MG63 (cell line): ENCODE results near the gene ABHD17B. TPM values are rescaled to one million over a fixed set of nuclear protein-coding genes. Genes with fewer than 3 reads are reported as not detected.

Source experiments
- DNase-seq: peaks from one replicate; pipeline ENCODE4 v3.0.0-alpha.2; 2020
- H3K27me3 ChIP-seq: fragments of 250-450 bp; sonication (Bioruptor Pico); 2 replicates; pipeline ENCODE4 v1.5.1; 2020; ENCODE audit warnings: mild to moderate bottlenecking, moderate library complexity
- H3K36me3 ChIP-seq: fragments of 250-450 bp; sonication (Bioruptor Pico); 2 replicates; pipeline ENCODE4 v1.5.1; 2020; ENCODE audit warnings: mild to moderate bottlenecking, moderate library complexity
- H3K4me3 ChIP-seq: fragments of 250-450 bp; sonication (Bioruptor Pico); 2 replicates; pipeline ENCODE4 v1.5.1; 2020; ENCODE audit warnings: mild to moderate bottlenecking, moderate library complexity
- H3K9me3 ChIP-seq: fragments of 250-450 bp; sonication (Bioruptor Pico); 2 replicates; pipeline ENCODE4 v1.5.1; 2020; ENCODE audit warnings: mild to moderate bottlenecking, moderate library complexity
- total RNA-seq: library from RNA; depleted of rRNA; stranded (reverse); fragments of >200 nt; shearing (Covaris generic); gene quantifications from 2 replicates; pipeline ENCODE4 v1.2.3, GENCODE V29; 2014; ENCODE audit warnings: low replicate concordance; rRNA removed

Gene ABHD17B
- total RNA-seq, 1 experiment from 2014 or later, result 10.8 TPM

DNA sequence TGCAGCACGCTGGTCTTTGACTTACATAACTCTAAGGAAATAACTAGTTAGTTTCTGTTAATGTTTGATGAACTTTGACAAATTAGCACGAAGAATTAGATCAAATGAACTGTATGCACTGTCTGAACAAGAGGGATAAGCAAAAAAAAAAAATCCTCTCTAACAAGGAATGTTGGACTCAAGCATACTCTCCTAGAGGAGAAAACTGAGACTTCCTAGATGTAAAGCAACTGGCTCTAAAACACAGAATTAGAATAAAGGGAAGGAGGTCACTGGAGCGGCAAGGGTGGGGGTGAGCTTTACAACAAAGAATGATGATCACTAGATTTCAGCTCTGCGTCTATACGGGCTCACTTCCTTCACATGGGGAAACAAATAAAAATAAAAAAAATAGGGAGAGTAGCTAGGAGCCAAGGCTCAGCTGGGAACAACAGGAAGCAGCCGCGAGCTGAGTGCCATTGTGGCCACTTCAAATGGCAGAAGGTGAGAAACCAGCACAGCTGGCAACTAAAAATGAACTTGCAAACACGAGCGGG is 94.0 kb downstream of the ABHD17B start:
- H3K9me3 ChIP-seq, result no peaks in the 10 kb centered on the region
- H3K27me3 ChIP-seq, result no peaks in the 10 kb centered on the region
- no peak for DNase-seq
- H3K36me3 ChIP-seq, result no peaks in the 10 kb centered on the region
- H3K4me3 ChIP-seq, result no peak overlapping the region

Other genes with a start within 250 kb of the ABHD17B start
- 0.30 and 7.8 TPM in 2 replicates for gene CEMIP2, start 142.7 kb downstream of the ABHD17B start, total RNA-seq
- 4.6 and 9.4 TPM in 2 replicates for gene C9orf85, start 446 bp upstream of the ABHD17B start, total RNA-seq
- gene C9orf57, start 149.4 kb upstream of the ABHD17B start, total RNA-seq, result not detected in 2 replicates
- not detected in 2 replicates for gene GDA, start 238.2 kb upstream of the ABHD17B start, total RNA-seq